Progenitor cell of endocrine pancreas (in vitro differentiated cells): ENCODE results near the gene MRM3. TPM values are rescaled to one million over a fixed set of nuclear protein-coding genes. Genes with fewer than 3 reads are reported as not detected.

Source experiments
- DNase-seq: peaks from one replicate; pipeline ENCODE4 v3.0.0; 2021; ENCODE audit warnings: low spot score; ENCODE audit not compliant: unreplicated experiment
- H3K27ac Mint-ChIP-seq: 2 replicates; pipeline ENCODE4 v1.8.0; 2021; ENCODE audit warnings: mild to moderate bottlenecking, moderate library complexity, mixed read lengths
- H3K27me3 Mint-ChIP-seq: 2 replicates; pipeline ENCODE4 v1.8.0; 2021; ENCODE audit warnings: mixed read lengths
- H3K36me3 Mint-ChIP-seq: 2 replicates; pipeline ENCODE4 v1.8.0; 2022; ENCODE audit warnings: mixed read lengths; ENCODE audit not compliant: insufficient read depth
- H3K4me1 Mint-ChIP-seq: 2 replicates; pipeline ENCODE4 v1.8.0; 2021; ENCODE audit warnings: low read depth, mixed read lengths
- H3K4me3 Mint-ChIP-seq: 2 replicates; pipeline ENCODE4 v1.8.0; 2021; ENCODE audit warnings: low read depth, mild to moderate bottlenecking, moderate library complexity, mixed read lengths
- H3K9me3 Mint-ChIP-seq: 2 replicates; pipeline ENCODE4 v1.8.0; 2021; ENCODE audit warnings: low read depth, mixed read lengths
- CTCF ChIP-seq: fragments of 200-600 bp; sonication (generic); IDR thresholded peaks from one replicate; pipeline ENCODE4 v1.5.0; 2021; ENCODE audit warnings: antibody characterized with exemption, mild to moderate bottlenecking; ENCODE audit not compliant: unreplicated experiment
- total RNA-seq: library from RNA; stranded (reverse); gene quantifications from 2 replicates; pipeline ENCODE4 v1.2.1, GENCODE V29; 2021

Gene MRM3
- total RNA-seq, 1 donor from 2014 or later, result 14.5 TPM

- peaks cover 6% of the 10 kb centered on the region for H3K36me3 Mint-ChIP-seq
- no peak overlapping the region for H3K27ac Mint-ChIP-seq
Measured at GRCh38 chr17:806346-806745, 24.2 kb downstream of the MRM3 start.

GRCh38 chr17:806781-807522 lies 24.8 kb downstream of the MRM3 start:
- DNase-seq, result no peak
- Mint-ChIP-seq H3K9me3 (no peaks in the 10 kb centered on the region), H3K36me3 (peaks cover 6% of the 10 kb centered on the region), H3K27me3 (no peaks in the 10 kb centered on the region), H3K4me1 (no peaks in the 10 kb centered on the region), H3K27ac (no peak overlapping the region), H3K4me3 (no peak overlapping the region)
- no peak for TF ChIP-seq CTCF

More at GRCh38 chr17:806346-806745, 24.2 kb downstream of the MRM3 start:
- no peaks in the 10 kb centered on the region for H3K27me3 Mint-ChIP-seq
- no peak for DNase-seq
- H3K9me3 Mint-ChIP-seq, result no peaks in the 10 kb centered on the region
- H3K4me1 Mint-ChIP-seq, result no peaks in the 10 kb centered on the region
- H3K4me3 Mint-ChIP-seq, result no peak overlapping the region
- no peak for TF ChIP-seq CTCF

GRCh38 chr17:807523-808294 lies 25.6 kb downstream of the MRM3 start:
- Mint-ChIP-seq H3K36me3 (peaks cover 10% of the 10 kb centered on the region), H3K4me3 (no peak overlapping the region), H3K27me3 (no peaks in the 10 kb centered on the region), H3K9me3 (no peaks in the 10 kb centered on the region), H3K27ac (no peak overlapping the region), H3K4me1 (no peaks in the 10 kb centered on the region)
- no peak for DNase-seq
- TF ChIP-seq CTCF, result no peak

GRCh38 chr17:811051-811784 lies 29.1 kb downstream of the MRM3 start:
- Mint-ChIP-seq H3K36me3 (peaks cover 11% of the 10 kb centered on the region), H3K27ac (no peak overlapping the region), H3K4me1 (no peaks in the 10 kb centered on the region), H3K27me3 (no peaks in the 10 kb centered on the region), H3K4me3 (no peak overlapping the region), H3K9me3 (no peaks in the 10 kb centered on the region)
- TF ChIP-seq CTCF, result no peak
- no peak for DNase-seq

- Mint-ChIP-seq H3K9me3 (no peaks in the 10 kb centered on the region), H3K27ac (peak overlapping the region; percentile 23), H3K36me3 (peaks cover 11% of the 10 kb centered on the region), H3K4me3 (no peak overlapping the region), H3K27me3 (no peaks in the 10 kb centered on the region), H3K4me1 (no peaks in the 10 kb centered on the region)
- DNase-seq, result no peak
- TF ChIP-seq CTCF, result no peak
Measured at GRCh38 chr17:812638-813204, 30.6 kb downstream of the MRM3 start.
